Measurements from ENCODE around the gene TNNT2. TPM values are rescaled to one million over a fixed set of nuclear protein-coding genes. Genes with fewer than 3 reads are reported as not detected.

TNNT2 gene
- total RNA-seq, 1 donor from 2014 or later: 0.88 TPM

DNA sequence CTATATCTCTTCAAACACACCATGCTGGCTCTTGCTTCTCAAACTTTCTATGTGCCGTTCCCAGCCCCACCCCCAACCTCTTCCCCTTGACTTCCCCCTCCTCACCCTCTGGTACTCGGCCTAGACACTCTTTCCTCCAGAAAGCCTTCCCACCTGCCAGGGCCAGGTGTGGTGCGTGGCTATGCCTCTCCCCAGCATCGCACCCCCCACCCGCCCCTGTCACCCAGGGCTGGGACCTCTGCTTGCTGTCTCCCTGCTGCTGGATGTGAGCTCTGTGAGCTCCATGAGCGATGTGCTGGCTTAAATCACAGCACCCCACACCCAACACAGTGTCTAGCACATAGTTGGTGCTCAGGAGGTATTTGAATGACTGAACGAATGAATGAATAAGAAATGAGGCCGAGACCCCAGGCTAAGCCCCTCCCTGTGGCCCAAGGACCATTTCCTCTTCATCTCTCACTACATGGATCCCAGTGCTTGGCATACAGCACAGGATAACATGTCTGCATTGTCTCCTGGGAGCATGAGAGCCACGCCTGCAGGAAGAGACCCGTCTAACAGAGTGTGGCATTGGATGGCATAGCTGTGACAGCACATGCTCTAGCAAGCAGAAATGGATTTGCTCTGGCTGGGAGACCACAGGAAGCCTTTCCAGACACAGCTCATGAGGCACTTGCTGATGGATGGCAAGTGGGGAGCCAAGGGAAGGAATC, 19.7 kb downstream of the TNNT2 start:
- no peak for DNase-seq (ENCODE audit: extremely low read depth, low read depth, low spot score)

GRCh38 chr1:201357211-201357610, 20.3 kb downstream of the TNNT2 start:
- DNase-seq (ENCODE audit: extremely low read depth, low read depth, low spot score): no peak

DNA sequence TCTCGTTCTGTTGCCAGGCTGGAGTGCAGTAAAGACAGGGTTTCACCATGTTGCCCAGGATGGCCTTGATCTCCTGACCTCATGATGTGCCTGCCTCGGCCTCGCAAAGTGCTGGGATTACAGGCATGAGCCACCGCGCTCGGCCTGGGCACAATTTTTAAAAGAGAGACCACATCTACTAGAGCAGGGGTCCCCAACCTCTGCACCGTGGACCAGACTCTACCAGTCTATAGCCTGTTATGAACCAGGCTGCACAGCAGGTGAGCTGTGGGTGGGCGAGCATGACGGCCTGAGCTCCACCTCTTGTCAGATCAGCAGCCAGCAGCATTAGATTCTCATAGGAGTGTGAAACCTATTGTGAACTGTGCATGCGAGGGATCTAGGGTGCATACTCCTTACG, 20.8 kb downstream of the TNNT2 start:
- DNase-seq (ENCODE audit: extremely low read depth, low read depth, low spot score): no peak

GRCh38 chr1:201356236-201356635, 21.2 kb downstream of the TNNT2 start:
- no peak for DNase-seq (ENCODE audit: extremely low read depth, low read depth, low spot score)

DNA sequence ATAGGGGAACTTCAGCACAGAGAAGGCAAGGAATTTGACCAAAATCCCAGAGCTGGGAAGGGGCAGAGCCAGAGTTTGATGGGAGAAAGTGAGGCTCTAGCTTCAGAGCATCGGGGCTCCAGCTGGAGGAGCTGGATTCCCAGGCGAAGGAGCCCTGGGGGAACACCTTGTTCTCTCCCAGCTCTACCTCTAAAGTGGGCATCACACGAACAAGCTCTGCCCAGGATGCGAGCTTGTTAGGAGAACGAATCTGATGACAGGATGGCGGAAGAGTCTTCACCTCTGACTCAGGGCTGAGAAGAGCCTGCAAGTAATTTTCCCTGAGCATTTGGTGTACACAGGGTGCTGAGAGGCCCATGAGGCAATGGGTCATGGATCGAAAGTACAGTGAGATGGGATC, 22.0 kb downstream of the TNNT2 start:
- no peak for DNase-seq (ENCODE audit: extremely low read depth, low read depth, low spot score)

DNA sequence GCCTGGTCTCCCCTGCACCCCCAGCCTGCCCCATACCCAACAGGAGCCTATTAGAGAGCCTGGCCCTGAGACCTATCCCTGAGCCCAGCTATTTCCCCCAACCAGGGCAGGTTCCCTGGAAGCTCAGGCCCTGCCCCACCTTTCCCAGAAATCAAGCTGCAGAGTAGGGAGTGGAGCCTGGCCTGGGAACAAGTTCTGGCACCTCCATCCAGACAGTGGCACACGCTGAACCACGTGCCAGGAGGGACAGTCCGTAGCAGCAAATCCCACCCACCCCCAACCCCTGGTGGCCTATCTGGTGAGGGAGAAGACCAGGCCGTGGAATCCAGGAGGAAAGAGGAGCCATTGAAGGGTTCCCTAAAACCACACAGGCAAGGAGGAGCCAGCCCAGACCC, 22.6 kb downstream of the TNNT2 start:
- no peak for DNase-seq (ENCODE audit: extremely low read depth, low read depth, low spot score)

- no peak for DNase-seq (ENCODE audit: extremely low read depth, low read depth, low spot score)
Measured at GRCh38 chr1:201354151-201354900, 23.2 kb downstream of the TNNT2 start.

- DNase-seq (ENCODE audit: extremely low read depth, low read depth, low spot score): no peak
Measured at GRCh38 chr1:201353186-201353940, 24.1 kb downstream of the TNNT2 start.

- DNase-seq (ENCODE audit: extremely low read depth, low read depth, low spot score): no peak
Measured at GRCh38 chr1:201351617-201352016, 25.9 kb downstream of the TNNT2 start.

GRCh38 chr1:201350884-201351283, 26.6 kb downstream of the TNNT2 start:
- DNase-seq (ENCODE audit: extremely low read depth, low read depth, low spot score): no peak

- DNase-seq (ENCODE audit: extremely low read depth, low read depth, low spot score): no peak
Measured at GRCh38 chr1:201350361-201350725, 27.1 kb downstream of the TNNT2 start.

DNA sequence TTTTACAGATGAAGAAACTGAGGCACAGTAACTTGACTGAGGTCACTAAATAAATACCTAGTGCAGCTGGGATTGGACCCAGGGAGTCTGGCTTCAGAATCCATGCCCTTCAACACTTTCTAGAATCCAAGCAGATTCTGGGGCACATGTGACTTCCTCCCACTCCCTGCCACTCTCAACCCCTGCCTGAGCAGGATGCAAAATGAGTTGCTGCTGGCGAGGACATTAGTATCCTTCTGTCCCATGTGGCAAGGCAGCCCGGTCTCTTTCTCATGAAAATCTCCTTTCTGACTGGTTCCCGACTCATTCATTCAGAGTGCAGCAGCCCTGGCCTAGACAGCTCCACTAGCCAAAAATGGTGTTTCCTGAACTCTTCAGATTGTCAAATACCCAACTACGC, 28.4 kb downstream of the TNNT2 start:
- no peak for DNase-seq (ENCODE audit: extremely low read depth, low read depth, low spot score)

GRCh38 chr1:201348211-201348566, 29.3 kb downstream of the TNNT2 start:
- no peak for DNase-seq (ENCODE audit: extremely low read depth, low read depth, low spot score)

GRCh38 chr1:201347498-201348210, 29.8 kb downstream of the TNNT2 start:
- no peak for DNase-seq (ENCODE audit: extremely low read depth, low read depth, low spot score)

DNA sequence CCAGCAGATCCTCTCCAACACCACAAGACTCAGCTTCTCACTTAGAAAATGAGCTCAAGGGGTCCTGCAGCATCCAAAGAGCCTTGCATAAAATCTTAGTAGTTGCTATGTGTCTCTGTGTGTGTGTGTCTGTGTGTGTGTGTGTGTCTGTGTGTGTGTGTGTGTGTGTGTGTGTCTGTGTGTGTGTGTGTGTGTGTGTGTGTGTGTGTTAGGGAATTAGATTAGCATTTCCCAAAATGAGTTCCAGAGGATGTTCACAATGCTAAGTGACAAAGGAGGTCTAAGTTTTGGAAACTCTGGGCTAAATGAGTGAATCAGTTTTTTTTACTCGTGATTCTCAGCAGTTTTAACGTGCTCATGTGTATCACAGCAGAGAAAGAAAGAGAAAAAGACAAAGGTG, 30.5 kb downstream of the TNNT2 start:
- no peak for DNase-seq (ENCODE audit: extremely low read depth, low read depth, low spot score)

DNA sequence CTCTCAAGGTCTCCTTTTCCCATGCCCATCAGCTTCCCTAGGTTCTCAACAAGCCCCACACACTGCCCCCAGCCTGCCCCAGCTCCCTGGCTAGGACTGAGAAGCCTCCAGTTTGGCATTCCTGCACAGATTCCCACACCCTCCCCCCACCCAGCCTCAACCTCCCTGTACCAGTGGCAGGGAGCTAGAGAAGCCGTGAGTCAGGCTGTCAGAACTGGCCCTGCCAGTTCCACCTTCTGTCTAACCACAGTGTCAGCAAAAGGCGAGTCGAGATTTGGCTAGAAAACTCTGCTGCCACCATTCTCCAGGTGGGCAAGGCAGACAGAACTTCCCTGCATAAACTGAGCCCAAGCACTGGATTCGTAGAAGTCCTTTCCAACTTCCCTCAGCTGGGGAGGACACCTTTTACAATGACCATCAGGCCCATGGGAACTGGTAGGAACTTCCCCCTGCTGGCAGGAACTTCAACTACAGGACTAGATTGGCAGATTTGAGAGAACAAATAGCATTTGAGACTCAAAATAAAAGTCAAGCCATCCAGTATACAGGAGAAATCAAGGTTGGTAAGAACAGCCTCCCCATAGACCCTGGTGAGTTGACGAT, 31.0 kb downstream of the TNNT2 start:
- DNase-seq (ENCODE audit: extremely low read depth, low read depth, low spot score): no peak

DNA sequence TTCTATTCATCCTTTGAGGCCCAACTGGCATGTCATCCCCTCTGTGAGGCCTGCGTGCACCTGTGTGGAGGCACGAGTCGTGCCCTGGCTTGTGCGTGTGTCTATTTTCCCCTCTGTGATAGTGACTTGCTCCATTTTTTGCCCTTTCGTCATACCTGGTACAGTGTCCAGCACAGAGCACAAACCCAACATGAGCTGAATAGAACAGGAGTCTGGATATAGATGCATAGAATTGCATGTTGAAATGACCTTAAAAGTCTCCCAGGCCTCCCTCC, 32.5 kb downstream of the TNNT2 start:
- no peak for DNase-seq (ENCODE audit: extremely low read depth, low read depth, low spot score)

- DNase-seq (ENCODE audit: extremely low read depth, low read depth, low spot score): no peak
Measured at GRCh38 chr1:201344206-201345080, 33.0 kb downstream of the TNNT2 start.

DNA sequence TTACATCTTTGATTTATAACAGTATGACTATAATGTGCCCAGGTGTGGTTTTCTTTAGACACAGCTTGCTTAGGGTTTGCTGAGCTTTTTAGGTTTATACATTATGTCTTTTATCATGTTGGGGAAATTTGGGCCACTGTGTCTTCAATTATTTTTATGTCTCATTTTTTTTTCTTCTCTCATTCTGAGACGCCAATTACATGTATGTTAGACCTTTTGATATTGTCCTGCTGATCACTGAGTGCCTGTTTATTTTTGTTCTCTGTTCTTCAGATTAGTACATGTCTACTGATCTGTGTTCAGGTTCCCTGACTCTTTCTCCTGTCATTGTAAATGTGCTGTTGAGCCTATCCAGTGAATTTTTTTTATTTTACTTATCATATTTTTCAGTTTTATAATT, 36.1 kb downstream of the TNNT2 start:
- no peak for DNase-seq (ENCODE audit: extremely low read depth, low read depth, low spot score)

Data from glomerular endothelial cell (primary cell).